Lower lobe of right lung (tissue), 2 donors: ENCODE measurements around the gene GMDS. TPM values are rescaled to one million over a fixed set of nuclear protein-coding genes. Genes with fewer than 3 reads are reported as not detected.

Experiments used
- ATAC-seq, 2 donors: fragments of 200-7000 bp; cut with Tn5 transposase; one replicate each; pipeline ENCODE4 v1.9.1; 2020 to 2022; ENCODE audit warnings: mild to moderate bottlenecking in 2 of 2, moderate library complexity in 2 of 2
- DNase-seq: peaks from one replicate; pipeline ENCODE4 v3.0.0-alpha.2; 2020
- H3K27ac ChIP-seq: fragments of 200-600 bp; one replicate; pipeline ENCODE4 v1.8.0; 2022
- H3K27me3 ChIP-seq: fragments of 200-600 bp; one replicate; pipeline ENCODE4 v1.8.0; 2022; ENCODE audit warnings: low read depth
- H3K36me3 ChIP-seq: fragments of 200-600 bp; one replicate; pipeline ENCODE4 v1.8.0; 2022; ENCODE audit warnings: mild to moderate bottlenecking
- H3K4me1 ChIP-seq: fragments of 200-600 bp; one replicate; pipeline ENCODE4 v1.8.0; 2022
- H3K4me3 ChIP-seq: fragments of 200-600 bp; one replicate; pipeline ENCODE4 v1.8.0; 2022; ENCODE audit warnings: mild to moderate bottlenecking
- H3K9me3 ChIP-seq: fragments of 200-600 bp; one replicate; pipeline ENCODE4 v1.8.0; 2022
- intact Hi-C: fragments of 100-400 bp; cut with DNase I; formaldehyde crosslinking; loops from one replicate; pipeline ENCODE4 v1.11.0; 2022
- total RNA-seq: library from RNA; stranded (reverse); fragmentation: NEBNext Ultra II Directional; extraction: Animal tissue kit (Norgen Biotek cat#: 25700); gene quantifications from one replicate; pipeline ENCODE4 v1.2.1, GENCODE V29; 2021
- TF ChIP-seq, protein P1 (sequence below): fragments of 200-600 bp; IDR thresholded peaks from one replicate; pipeline ENCODE4 v1.8.0; 2022; ENCODE audit warnings: antibody characterized with exemption, mild to moderate bottlenecking
- donor health status: DM: no; HTN: yes; CAD: no; lungs with severe emphysema.

The GMDS gene
- total RNA-seq, 1 donor from 2014 or later, result 12.7 TPM

DNA sequence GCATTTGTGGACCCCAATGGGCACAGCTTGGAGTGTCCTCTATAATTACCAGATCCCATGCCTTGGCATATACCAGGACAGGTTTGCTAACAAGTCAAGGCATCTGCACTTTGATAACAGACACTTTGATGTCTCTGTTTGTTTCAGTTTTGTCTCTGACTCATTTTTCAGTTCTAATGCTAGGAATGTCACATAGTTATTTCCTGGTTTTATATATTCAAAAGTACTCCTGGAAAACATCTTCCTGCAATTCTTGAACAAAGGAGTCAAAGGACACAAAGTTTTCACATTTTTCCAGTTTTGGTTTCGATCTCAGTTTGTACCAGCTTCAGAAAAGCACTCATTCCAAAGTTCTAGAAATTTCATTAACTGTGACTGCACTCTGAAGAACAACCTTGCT, 447.6 kb downstream of the GMDS start:
- Histone ChIP-seq H3K4me3 (no peak overlapping the region), H3K27me3 (no peaks in the 10 kb centered on the region), H3K27ac (no peak overlapping the region), H3K4me1 (no peaks in the 10 kb centered on the region), H3K9me3 (no peaks in the 10 kb centered on the region), H3K36me3 (no peaks in the 10 kb centered on the region)
- TF ChIP-seq, protein P1, sequence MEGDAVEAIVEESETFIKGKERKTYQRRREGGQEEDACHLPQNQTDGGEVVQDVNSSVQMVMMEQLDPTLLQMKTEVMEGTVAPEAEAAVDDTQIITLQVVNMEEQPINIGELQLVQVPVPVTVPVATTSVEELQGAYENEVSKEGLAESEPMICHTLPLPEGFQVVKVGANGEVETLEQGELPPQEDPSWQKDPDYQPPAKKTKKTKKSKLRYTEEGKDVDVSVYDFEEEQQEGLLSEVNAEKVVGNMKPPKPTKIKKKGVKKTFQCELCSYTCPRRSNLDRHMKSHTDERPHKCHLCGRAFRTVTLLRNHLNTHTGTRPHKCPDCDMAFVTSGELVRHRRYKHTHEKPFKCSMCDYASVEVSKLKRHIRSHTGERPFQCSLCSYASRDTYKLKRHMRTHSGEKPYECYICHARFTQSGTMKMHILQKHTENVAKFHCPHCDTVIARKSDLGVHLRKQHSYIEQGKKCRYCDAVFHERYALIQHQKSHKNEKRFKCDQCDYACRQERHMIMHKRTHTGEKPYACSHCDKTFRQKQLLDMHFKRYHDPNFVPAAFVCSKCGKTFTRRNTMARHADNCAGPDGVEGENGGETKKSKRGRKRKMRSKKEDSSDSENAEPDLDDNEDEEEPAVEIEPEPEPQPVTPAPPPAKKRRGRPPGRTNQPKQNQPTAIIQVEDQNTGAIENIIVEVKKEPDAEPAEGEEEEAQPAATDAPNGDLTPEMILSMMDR, result no peak
- no peak for ATAC-seq
- no peak for DNase-seq
- intact Hi-C loops, result no loop called here

DNA sequence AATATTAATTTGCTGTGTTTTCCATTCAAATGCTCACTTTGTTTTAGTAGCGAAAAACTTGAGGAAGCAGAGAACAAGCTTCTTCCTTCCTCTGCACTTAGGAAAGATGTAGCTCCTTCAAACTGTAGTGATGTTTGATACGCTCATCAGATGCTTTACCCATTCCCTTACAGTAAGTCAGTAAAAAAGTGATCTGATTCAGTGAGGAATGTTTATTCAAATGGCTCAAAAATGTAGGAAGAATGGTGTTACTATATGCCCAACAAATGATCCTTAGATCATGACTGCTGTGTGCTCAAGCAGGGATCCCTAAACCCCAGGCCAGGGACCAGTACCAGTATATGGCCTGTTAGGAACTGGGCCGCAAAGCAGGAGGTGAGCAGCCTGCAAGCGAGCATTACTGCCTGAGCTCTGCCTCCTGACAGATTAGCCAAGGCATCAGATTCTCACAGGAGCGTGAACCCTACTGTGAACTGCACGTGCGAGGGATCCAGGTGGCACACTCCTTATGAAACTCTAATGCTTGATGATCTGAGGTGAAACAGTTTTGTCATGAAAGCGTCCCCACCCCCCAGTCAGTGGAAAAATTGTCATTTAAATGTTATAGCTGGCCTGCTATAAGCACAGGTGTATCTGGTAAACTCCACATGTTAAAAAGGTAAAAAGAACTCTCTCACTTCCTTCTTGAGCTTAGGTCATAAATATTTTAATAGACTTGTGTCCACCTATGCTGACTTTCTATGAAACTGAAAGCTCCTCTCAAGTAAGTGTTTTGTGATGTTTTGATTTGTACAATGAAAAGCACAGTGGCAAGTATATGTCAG, 448.5 kb downstream of the GMDS start:
- intact Hi-C loops, result no loop called here
- H3K27me3 ChIP-seq, result no peaks in the 10 kb centered on the region
- TF ChIP-seq, protein P1, result no peak

DNA sequence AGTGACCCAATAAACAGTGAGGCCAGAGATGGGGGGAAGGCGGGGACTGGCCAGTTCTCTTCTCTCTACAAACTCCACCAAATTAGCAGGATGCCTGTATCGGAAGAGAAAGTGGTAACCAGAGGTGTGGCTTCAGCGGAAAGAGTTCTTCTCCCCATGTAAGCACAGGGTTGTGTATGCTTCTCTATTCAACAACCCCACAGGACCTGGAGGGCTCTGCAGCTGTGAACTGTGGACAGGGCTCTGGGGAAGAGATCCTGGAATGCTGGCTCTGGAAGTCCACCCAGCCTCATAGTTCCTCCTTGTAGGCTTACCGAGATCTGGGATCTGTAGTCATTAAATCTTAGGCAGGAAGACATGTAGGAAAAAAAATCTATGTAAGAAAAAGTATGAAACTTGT, 449.5 kb downstream of the GMDS start:
- TF ChIP-seq, protein P1, result no peak
- Histone ChIP-seq H3K9me3 (no peaks in the 10 kb centered on the region), H3K4me1 (no peaks in the 10 kb centered on the region), H3K36me3 (no peaks in the 10 kb centered on the region), H3K27ac (no peak overlapping the region), H3K27me3 (no peaks in the 10 kb centered on the region), H3K4me3 (no peak overlapping the region)
- DNase-seq (no peak), ATAC-seq (no peak)
- intact Hi-C loops, result no loop called here

More for the DNA sequence above, 448.5 kb downstream of the GMDS start:
- H3K36me3 ChIP-seq, result no peaks in the 10 kb centered on the region
- ATAC-seq (no peak), DNase-seq (no peak)
- no peaks in the 10 kb centered on the region for H3K4me1 ChIP-seq
- H3K4me3 ChIP-seq, result no peak overlapping the region
- H3K9me3 ChIP-seq, result no peaks in the 10 kb centered on the region
- no peak overlapping the region for H3K27ac ChIP-seq

DNA sequence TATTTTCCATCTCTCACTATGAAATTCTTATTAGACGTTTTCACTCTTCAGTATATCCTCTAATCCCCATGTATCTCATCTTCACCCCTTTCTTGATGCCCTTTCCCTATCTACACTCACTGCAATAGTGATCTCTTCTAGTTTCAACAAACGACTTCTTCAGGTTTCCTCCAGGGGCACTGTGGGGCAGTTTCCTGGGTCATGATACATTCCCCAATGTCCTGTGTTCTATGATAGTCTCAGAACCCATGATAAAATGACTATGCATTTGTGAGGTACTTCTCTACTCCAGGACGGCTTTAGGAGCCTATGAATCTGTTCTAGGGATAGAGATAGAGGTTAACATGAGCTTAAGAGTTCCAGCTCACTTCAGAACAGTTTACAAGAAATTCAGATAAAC, 452.4 kb downstream of the GMDS start:
- DNase-seq (no peak), ATAC-seq (no peak)
- intact Hi-C loops, result no loop called here
- Histone ChIP-seq H3K27ac (no peak overlapping the region), H3K27me3 (no peaks in the 10 kb centered on the region), H3K36me3 (no peaks in the 10 kb centered on the region), H3K4me3 (no peak overlapping the region), H3K4me1 (no peaks in the 10 kb centered on the region), H3K9me3 (no peaks in the 10 kb centered on the region)
- TF ChIP-seq, protein P1, result peak; percentile 9

DNA sequence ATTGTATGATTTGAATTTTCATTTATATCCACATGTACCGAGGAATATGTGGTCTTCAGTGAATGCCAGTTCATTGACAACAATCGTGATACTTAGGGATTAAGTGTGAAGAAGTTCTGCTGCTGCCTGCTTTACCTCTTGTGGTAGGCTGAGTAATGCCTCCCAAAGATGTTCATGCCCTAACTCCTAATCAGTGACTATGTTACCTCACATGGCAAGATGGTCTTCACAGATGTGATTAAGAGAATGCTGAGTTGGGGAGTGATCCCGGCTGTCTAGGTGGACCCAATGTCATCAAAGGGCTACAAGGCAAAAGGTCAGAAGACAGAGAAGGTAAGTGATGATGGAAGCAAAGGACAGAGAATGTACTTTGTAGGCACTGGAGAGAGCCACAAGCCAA, 454.7 kb downstream of the GMDS start:
- TF ChIP-seq, protein P1, result no peak
- no peak overlapping the region for H3K27ac ChIP-seq
- no peaks in the 10 kb centered on the region for H3K27me3 ChIP-seq
- no peaks in the 10 kb centered on the region for H3K4me1 ChIP-seq
- H3K36me3 ChIP-seq, result no peaks in the 10 kb centered on the region
- H3K9me3 ChIP-seq, result no peaks in the 10 kb centered on the region
- intact Hi-C loops, result no loop called here
- no peak overlapping the region for H3K4me3 ChIP-seq
- ATAC-seq (no peak), DNase-seq (no peak)
